ENCODE data around the gene CENPL.

CENPL gene

DNA sequence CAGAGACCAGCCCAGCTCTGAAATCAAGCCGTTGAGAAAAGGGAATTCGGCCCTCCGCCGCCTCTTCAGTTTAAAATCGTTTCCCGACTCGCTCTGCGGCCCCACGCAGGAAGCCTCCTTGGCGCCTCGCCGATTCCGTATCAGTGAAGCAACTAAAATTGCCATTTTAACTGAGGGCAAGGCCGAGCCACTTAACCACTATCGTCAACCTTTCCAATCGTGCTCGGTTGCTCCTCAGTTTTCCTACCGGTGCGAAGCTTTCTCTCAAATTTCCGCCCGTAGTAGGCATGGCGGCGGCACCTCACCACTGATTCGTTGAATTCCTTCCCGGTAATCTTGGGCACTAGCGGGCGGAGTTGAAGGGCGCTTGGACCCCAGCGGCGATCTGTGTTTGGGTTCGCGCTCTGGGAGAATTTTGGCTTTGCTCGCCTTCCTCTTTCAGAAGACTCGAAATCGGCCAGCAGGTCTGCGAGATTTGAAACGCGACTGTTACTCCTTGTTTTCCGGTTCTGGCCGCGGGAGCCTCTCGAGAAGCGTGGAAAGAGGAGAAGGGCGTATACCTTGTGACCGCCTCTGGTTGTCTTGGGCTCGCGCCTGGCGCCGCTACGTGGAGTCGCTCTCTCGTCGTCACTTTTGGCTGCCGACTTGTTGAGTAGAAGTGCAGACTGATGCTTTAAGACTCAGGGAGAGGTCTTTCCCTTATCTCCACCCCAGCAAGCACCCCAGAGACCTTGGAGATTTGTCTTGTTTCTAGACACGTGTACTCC is at the start of gene CENPL, which contains the start of gene DARS2 (continued):
- TF ChIP-seq, protein P1, sequence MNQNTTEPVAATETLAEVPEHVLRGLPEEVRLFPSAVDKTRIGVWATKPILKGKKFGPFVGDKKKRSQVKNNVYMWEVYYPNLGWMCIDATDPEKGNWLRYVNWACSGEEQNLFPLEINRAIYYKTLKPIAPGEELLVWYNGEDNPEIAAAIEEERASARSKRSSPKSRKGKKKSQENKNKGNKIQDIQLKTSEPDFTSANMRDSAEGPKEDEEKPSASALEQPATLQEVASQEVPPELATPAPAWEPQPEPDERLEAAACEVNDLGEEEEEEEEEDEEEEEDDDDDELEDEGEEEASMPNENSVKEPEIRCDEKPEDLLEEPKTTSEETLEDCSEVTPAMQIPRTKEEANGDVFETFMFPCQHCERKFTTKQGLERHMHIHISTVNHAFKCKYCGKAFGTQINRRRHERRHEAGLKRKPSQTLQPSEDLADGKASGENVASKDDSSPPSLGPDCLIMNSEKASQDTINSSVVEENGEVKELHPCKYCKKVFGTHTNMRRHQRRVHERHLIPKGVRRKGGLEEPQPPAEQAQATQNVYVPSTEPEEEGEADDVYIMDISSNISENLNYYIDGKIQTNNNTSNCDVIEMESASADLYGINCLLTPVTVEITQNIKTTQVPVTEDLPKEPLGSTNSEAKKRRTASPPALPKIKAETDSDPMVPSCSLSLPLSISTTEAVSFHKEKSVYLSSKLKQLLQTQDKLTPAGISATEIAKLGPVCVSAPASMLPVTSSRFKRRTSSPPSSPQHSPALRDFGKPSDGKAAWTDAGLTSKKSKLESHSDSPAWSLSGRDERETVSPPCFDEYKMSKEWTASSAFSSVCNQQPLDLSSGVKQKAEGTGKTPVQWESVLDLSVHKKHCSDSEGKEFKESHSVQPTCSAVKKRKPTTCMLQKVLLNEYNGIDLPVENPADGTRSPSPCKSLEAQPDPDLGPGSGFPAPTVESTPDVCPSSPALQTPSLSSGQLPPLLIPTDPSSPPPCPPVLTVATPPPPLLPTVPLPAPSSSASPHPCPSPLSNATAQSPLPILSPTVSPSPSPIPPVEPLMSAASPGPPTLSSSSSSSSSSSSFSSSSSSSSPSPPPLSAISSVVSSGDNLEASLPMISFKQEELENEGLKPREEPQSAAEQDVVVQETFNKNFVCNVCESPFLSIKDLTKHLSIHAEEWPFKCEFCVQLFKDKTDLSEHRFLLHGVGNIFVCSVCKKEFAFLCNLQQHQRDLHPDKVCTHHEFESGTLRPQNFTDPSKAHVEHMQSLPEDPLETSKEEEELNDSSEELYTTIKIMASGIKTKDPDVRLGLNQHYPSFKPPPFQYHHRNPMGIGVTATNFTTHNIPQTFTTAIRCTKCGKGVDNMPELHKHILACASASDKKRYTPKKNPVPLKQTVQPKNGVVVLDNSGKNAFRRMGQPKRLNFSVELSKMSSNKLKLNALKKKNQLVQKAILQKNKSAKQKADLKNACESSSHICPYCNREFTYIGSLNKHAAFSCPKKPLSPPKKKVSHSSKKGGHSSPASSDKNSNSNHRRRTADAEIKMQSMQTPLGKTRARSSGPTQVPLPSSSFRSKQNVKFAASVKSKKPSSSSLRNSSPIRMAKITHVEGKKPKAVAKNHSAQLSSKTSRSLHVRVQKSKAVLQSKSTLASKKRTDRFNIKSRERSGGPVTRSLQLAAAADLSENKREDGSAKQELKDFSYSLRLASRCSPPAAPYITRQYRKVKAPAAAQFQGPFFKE (tag by site-specific recombination; IDR thresholded peaks at IDR 0.05; ENCODE audit: borderline replicate concordance) = no peak
- TF ChIP-seq ZBTB1 (tag by site-specific recombination; IDR thresholded peaks at IDR 0.05) = no peak
- no peak for TF ChIP-seq ZNF248 (tag by site-specific recombination; IDR thresholded peaks at IDR 0.05)
- peak; percentile 11; the same call in 1 of the 2 replicates for TF ChIP-seq KLF10 (tag by site-specific recombination; IDR thresholded peaks at IDR 0.05)
- TF ChIP-seq, protein P2, sequence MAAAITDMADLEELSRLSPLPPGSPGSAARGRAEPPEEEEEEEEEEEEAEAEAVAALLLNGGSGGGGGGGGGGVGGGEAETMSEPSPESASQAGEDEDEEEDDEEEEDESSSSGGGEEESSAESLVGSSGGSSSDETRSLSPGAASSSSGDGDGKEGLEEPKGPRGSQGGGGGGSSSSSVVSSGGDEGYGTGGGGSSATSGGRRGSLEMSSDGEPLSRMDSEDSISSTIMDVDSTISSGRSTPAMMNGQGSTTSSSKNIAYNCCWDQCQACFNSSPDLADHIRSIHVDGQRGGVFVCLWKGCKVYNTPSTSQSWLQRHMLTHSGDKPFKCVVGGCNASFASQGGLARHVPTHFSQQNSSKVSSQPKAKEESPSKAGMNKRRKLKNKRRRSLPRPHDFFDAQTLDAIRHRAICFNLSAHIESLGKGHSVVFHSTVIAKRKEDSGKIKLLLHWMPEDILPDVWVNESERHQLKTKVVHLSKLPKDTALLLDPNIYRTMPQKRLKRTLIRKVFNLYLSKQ (tag by site-specific recombination; IDR thresholded peaks at IDR 0.05; ENCODE audit: borderline replicate concordance) = no peak
- TF ChIP-seq TCF7L2 (IDR thresholded peaks at IDR 0.05; ENCODE audit: borderline replicate concordance, low read depth, low read length) = no peak
- TF ChIP-seq RBAK (tag by site-specific recombination; IDR thresholded peaks at IDR 0.05) = no peak
- peak; percentile 83 for TF ChIP-seq ZNF335 (tag by site-specific recombination; conservative IDR thresholded peaks at IDR 0.05)
- TF ChIP-seq ZBTB49 (tag by site-specific recombination; IDR thresholded peaks at IDR 0.05; ENCODE audit: low read depth) = no peak
- no peak; the same call in 1 of the 2 replicates for TF ChIP-seq ZNF18 (tag by site-specific recombination; IDR thresholded peaks at IDR 0.05)
- TF ChIP-seq ZNF398 (tag by site-specific recombination; IDR thresholded peaks at IDR 0.05) = no peak
- TF ChIP-seq ZNF157 (tag by site-specific recombination; IDR thresholded peaks at IDR 0.05) = no peak
- no peak for TF ChIP-seq ZNF473 (tag by site-specific recombination; IDR thresholded peaks at IDR 0.05)
- TF ChIP-seq ZNF26 (tag by site-specific recombination; IDR thresholded peaks at IDR 0.05) = no peak
- peak; percentile 67; the same call in 1 of the 2 replicates for TF ChIP-seq KLF1 (tag by site-specific recombination; IDR thresholded peaks at IDR 0.05)
- no peak for TF ChIP-seq ZNF239 (tag by site-specific recombination; IDR thresholded peaks at IDR 0.05)
- TF ChIP-seq KLF9 (tag by site-specific recombination; IDR thresholded peaks at IDR 0.05; ENCODE audit: low read depth) = no peak
- no peak for TF ChIP-seq ZNF621 (tag by site-specific recombination; IDR thresholded peaks at IDR 0.05)
- TF ChIP-seq KLF7 (tag by site-specific recombination; IDR thresholded peaks at IDR 0.05; ENCODE audit: borderline replicate concordance) = peak; percentile 82; the same call in 1 of the 2 replicates
- TF ChIP-seq ZNF24 (tag by site-specific recombination; IDR thresholded peaks at IDR 0.05) = peak; percentile 90
- TF ChIP-seq ZNF175 (tag by site-specific recombination; IDR thresholded peaks at IDR 0.05) = no peak

Data from HEK293 (cell line).